Measurements from ENCODE around the gene NPTX1.
A peak's percentile ranks its signal among the peaks of the same experiment; 100 is the strongest.

The NPTX1 gene

DNA sequence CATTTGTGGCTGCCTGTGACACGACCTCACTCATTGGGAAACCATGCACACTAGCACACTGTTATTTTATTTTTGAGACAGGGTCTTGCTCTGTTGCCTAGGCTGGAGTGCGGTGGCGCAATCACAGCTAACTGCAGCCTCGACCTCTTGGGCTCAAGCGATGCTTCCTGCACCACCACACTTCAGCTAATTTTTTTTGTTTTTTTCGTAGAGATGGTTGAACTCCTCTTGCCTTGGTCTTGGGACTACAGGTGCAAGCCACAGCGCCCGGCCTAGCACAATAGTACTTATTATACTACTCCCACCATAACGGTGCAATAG lies 2.8 kb upstream of the NPTX1 start:
- H3K36me3 ChIP-seq (ENCODE audit: low read depth), result no peaks in the 10 kb centered on the region
- peaks cover 4% of the 10 kb centered on the region for H3K4me1 ChIP-seq (ENCODE audit: insufficient read depth, poor library complexity, severe bottlenecking)
- H3K27ac ChIP-seq (ENCODE audit: poor library complexity, severe bottlenecking), result no peak overlapping the region
- H3K9me3 ChIP-seq (ENCODE audit: severe bottlenecking), result no peaks in the 10 kb centered on the region
- no peak overlapping the region for H3K4me3 ChIP-seq (ENCODE audit: severe bottlenecking)
- peaks cover 53% of the 10 kb centered on the region for H3K27me3 ChIP-seq (ENCODE audit: insufficient read depth, poor library complexity, severe bottlenecking)
- ATAC-seq (ENCODE audit: low read depth), result no peak
- no peak for DNase-seq (ENCODE audit: low spot score)
- TF ChIP-seq, protein P1, sequence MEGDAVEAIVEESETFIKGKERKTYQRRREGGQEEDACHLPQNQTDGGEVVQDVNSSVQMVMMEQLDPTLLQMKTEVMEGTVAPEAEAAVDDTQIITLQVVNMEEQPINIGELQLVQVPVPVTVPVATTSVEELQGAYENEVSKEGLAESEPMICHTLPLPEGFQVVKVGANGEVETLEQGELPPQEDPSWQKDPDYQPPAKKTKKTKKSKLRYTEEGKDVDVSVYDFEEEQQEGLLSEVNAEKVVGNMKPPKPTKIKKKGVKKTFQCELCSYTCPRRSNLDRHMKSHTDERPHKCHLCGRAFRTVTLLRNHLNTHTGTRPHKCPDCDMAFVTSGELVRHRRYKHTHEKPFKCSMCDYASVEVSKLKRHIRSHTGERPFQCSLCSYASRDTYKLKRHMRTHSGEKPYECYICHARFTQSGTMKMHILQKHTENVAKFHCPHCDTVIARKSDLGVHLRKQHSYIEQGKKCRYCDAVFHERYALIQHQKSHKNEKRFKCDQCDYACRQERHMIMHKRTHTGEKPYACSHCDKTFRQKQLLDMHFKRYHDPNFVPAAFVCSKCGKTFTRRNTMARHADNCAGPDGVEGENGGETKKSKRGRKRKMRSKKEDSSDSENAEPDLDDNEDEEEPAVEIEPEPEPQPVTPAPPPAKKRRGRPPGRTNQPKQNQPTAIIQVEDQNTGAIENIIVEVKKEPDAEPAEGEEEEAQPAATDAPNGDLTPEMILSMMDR (IDR thresholded peaks at IDR 0.05; ENCODE audit: poor library complexity, severe bottlenecking), result no peak

DNA sequence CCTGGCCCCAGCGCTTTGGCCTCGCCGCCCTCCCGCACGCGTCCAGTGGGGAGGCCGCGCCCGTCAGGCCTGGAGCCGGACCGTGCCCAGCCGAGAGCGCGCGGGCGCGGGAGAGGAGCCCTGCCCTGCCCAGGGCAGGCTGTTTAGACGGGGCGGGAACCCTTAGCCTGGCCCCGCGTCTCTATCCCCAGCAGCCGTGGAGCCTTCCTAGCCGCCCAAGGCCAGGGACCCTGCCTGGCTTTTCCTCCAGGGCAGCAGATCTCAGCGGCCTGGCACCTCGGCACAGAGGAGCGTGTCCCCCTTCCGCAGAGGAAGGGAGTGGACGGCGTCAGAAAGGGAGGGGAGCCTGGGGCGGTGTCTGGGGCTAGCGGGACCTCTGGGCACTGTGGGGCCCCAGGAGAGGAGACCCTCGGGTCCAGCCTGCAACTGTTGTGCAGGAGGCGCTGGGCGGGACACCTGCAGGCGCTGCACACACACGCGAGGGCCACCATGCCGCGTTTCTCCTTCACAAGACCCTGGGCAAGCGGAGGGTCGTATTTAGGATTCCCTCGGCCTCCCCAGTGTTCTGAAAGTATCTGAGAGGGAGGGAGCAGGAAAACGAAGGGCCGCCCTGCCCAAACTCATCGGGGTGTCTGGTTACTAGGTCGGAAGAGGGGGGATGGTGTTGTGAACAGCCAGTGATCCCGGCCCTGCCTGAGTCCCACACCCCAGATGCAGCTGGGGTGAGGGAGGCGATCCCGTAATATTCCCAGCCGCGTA lies 2.3 kb upstream of the NPTX1 start:
- Histone ChIP-seq H3K4me1 (ENCODE audit: insufficient read depth, poor library complexity, severe bottlenecking) (peaks cover 4% of the 10 kb centered on the region), H3K27ac (ENCODE audit: poor library complexity, severe bottlenecking) (no peak overlapping the region), H3K9me3 (ENCODE audit: severe bottlenecking) (no peaks in the 10 kb centered on the region), H3K36me3 (ENCODE audit: low read depth) (no peaks in the 10 kb centered on the region), H3K4me3 (ENCODE audit: severe bottlenecking) (peak overlapping the region; percentile 18), H3K27me3 (ENCODE audit: insufficient read depth, poor library complexity, severe bottlenecking) (peaks cover 57% of the 10 kb centered on the region)
- TF ChIP-seq, protein P1 (IDR thresholded peaks at IDR 0.05; ENCODE audit: poor library complexity, severe bottlenecking), result no peak
- ATAC-seq (ENCODE audit: low read depth), result no peak
- DNase-seq (ENCODE audit: low spot score), result no peak

DNA sequence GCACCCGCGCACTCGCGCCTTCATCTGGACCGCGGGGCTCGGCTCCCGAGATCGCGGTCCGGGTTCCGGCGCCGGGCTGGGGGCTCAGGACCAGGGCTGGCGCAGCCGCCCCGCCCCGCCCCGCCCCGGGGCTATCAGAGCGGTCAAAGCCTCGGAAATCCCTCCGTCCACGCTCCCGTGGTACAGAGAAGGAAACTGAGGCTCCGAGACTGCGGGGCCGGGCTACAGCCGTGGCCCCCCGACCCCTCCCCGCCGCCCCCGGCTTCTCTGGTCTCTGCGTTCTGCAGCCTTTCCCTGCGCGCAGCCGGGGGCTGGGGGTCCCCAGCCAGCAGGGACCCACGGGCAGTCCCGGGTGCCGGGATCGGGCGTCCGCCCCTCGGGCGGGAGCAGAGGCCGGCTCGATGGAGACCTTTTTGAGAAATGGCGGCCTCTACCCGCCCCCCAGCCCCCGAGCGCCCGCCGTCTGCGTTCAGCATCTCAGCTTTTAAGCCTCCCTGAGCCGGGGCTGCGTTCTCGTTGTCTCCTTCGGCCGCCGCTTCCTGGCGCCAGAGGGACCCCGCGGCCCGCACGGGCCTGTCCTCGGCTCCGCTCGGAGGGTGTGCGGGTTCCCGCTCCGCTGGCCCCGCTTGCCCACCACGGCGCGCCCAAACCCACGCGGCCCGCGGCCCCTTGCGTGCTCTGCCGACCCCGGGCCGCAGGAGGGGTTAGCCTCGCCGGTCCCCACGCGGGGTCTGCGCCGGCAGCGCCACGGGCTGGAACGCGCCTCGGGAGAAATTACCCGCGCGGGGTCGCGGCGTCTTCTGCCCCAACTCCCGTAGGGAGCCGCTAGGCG lies 1.5 kb upstream of the NPTX1 start:
- ATAC-seq (ENCODE audit: low read depth) (peak; percentile 63), DNase-seq (ENCODE audit: low spot score) (no peak)
- Histone ChIP-seq H3K27ac (ENCODE audit: poor library complexity, severe bottlenecking) (no peak overlapping the region), H3K9me3 (ENCODE audit: severe bottlenecking) (no peaks in the 10 kb centered on the region), H3K4me3 (ENCODE audit: severe bottlenecking) (peak overlapping the region; percentile 18), H3K36me3 (ENCODE audit: low read depth) (no peaks in the 10 kb centered on the region), H3K4me1 (ENCODE audit: insufficient read depth, poor library complexity, severe bottlenecking) (peaks cover 4% of the 10 kb centered on the region), H3K27me3 (ENCODE audit: insufficient read depth, poor library complexity, severe bottlenecking) (peaks cover 61% of the 10 kb centered on the region)
- TF ChIP-seq, protein P1 (IDR thresholded peaks at IDR 0.05; ENCODE audit: poor library complexity, severe bottlenecking), result peak; percentile 72

DNA sequence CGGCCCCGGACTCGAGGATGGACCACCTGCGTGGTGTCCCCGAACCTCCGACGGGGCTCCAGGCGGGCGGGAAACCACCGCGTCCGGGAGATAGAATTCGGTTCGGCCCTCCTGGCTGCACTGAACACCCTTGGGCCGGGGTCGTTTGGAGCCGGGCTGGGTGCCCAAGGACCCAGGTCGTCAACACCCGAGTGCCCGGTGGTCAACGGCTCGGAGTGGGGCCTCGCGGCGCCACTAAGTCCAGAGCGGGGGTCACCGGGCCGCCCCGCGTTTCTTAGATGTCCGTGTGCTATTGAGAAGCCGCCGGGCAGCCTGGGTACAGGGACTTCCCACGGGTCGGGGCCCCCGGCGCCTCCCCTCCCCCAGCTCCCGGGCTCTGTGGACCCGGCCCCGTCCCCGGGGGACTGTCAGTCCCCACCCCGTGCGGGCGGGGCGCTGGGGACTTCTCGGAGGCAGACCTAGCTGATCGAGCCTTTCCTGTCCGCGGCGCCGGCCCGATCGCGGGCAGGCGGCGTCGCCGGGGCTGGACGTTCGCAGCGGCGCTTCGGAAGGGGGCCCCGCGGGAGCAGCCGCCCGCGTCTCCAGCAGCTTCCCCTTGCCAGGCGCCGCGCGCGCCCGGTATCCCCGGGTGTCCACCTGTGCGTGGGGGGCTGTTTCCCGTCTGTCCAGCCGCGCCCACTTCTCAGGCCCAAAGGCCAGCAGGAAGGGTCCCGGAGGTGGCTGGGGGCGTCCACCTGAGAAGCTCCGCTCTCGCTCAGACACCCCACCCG lies 655 bp upstream of the NPTX1 start:
- H3K4me3 ChIP-seq (ENCODE audit: severe bottlenecking), result peak overlapping the region; percentile 7
- TF ChIP-seq, protein P1 (IDR thresholded peaks at IDR 0.05; ENCODE audit: poor library complexity, severe bottlenecking), result no peak
- no peaks in the 10 kb centered on the region for H3K36me3 ChIP-seq (ENCODE audit: low read depth)
- ATAC-seq (ENCODE audit: low read depth), result no peak
- peaks cover 65% of the 10 kb centered on the region for H3K27me3 ChIP-seq (ENCODE audit: insufficient read depth, poor library complexity, severe bottlenecking)
- H3K4me1 ChIP-seq (ENCODE audit: insufficient read depth, poor library complexity, severe bottlenecking), result peaks cover 4% of the 10 kb centered on the region
- no peaks in the 10 kb centered on the region for H3K9me3 ChIP-seq (ENCODE audit: severe bottlenecking)
- DNase-seq (ENCODE audit: low spot score), result no peak
- no peak overlapping the region for H3K27ac ChIP-seq (ENCODE audit: poor library complexity, severe bottlenecking)

Measured in RWPE2 (cell line).